Breast epithelium (tissue), 4 donors: Measurements from ENCODE around the gene ARHGAP15. TPM values are rescaled to one million over a fixed set of nuclear protein-coding genes. Genes with fewer than 3 reads are reported as not detected.
A peak's percentile ranks its signal among the peaks of the same experiment; 100 is the strongest.

Experiments used
- DNase-seq, 2 donors: peaks; one replicate each; pipeline ENCODE4 v3.0.0-alpha.2; 2019; ENCODE audit warnings: low spot score in 2 of 2
- H3K27ac ChIP-seq, 2 donors: fragments of 200-600 bp; sonication (generic) in 1 of 2; one replicate each; pipeline ENCODE4 v1.5.1; 2016 to 2019; ENCODE audit warnings: mild to moderate bottlenecking in 1 of 2
- H3K27me3 ChIP-seq, 2 donors: fragments of 200-600 bp; sonication (generic) in 1 of 2; one replicate each; pipeline versions ENCODE4 v1.5.1 to v1.6.0; 2017 to 2019; ENCODE audit warnings: control low read depth in 1 of 2, mild to moderate bottlenecking in 1 of 2
- H3K36me3 ChIP-seq: fragments of 200-600 bp; one replicate; pipeline ENCODE4 v1.5.1; 2019
- H3K4me1 ChIP-seq, 2 donors: fragments of 200-600 bp; sonication (generic); one replicate each; pipeline ENCODE4 v1.5.1; 2016 to 2019; ENCODE audit warnings: control low read depth in 1 of 2
- H3K4me3 ChIP-seq, 3 donors: fragments of 200-600 bp; sonication (generic); 1 replicate in 2 of 3; 2 replicates in 1 of 3; pipeline ENCODE4 v1.5.1; 2016 to 2019; ENCODE audit warnings: mild to moderate bottlenecking in 3 of 3, moderate library complexity in 2 of 3
- H3K9me3 ChIP-seq, 2 donors: fragments of 200-600 bp; sonication (generic) in 1 of 2; one replicate each; pipeline ENCODE4 v1.5.1; 2016 to 2019; ENCODE audit warnings: control low read depth in 1 of 2
- POLR2A ChIP-seq: fragments of 450-650 bp; IDR thresholded peaks from one replicate; pipeline ENCODE4 v1.6.1; 2016; ENCODE audit warnings: antibody characterized with exemption, mild to moderate bottlenecking, moderate library complexity
- POLR2AphosphoS5 ChIP-seq, 3 donors: sonication (generic); formaldehyde crosslinking; IDR thresholded peaks; one replicate each; pipeline ENCODE4 v1.6.1; 2017; ENCODE audit warnings: antibody characterized with exemption in 3 of 3
- intact Hi-C: fragments of 100-400 bp; cut with DNase I; formaldehyde crosslinking; loops from one replicate; pipeline ENCODE4 v1.15.1; 2023; ENCODE audit warnings: low total_unique reads
- total RNA-seq, 3 donors: library from RNA; depleted of rRNA; stranded (reverse); fragments of >200 nt; gene quantifications; one replicate each; pipeline ENCODE4 v1.1.0, GENCODE V29; 2016
- TF ChIP-seq, protein P1 (sequence below), 3 donors: fragments of 450-650 bp; IDR thresholded peaks; one replicate each; pipeline ENCODE4 v1.5.1; 2016 to 2017; ENCODE audit warnings: antibody characterized with exemption in 3 of 3, mild to moderate bottlenecking in 3 of 3, moderate library complexity in 3 of 3

The ARHGAP15 gene
- total RNA-seq, 3 donors from 2014 or later: 8.9 to 13.4 (median 10.7) TPM

DNA sequence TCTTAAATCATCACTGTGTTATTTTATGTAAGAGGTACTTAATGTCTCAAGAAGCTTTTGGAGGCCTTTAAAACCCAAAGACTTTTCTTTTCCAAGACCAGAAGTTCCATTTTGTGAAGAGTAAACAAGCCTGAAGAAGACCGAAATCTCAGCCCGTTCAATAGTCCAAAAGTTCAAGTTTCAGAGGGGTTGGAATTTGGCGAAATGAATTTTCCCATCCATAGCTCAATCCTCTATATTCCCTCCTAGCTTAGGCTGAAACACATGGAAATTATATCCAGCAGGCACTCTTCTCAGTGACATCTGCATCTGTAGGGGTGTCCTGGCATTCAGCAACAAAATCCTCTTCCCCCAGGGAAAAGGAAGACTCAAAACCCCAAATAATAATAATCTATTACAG lies 344.6 kb downstream of the ARHGAP15 start:
- Histone ChIP-seq H3K36me3 (no peaks in the 10 kb centered on the region), H3K4me3 (no peak overlapping the region), H3K27ac (no peak overlapping the region), H3K9me3 (no peaks in the 10 kb centered on the region), H3K27me3 (no peaks in the 10 kb centered on the region), H3K4me1 (no peaks in the 10 kb centered on the region)
- intact Hi-C loops: loop anchor here (5.0 kb wide), 1 partner anchor 1513 kb away; no protein-coding TSS in a partner anchor
- no peak for DNase-seq
- TF ChIP-seq POLR2A (no peak), POLR2AphosphoS5 (IDR thresholded peaks at IDR 0.05) (no peak)
- TF ChIP-seq, protein P1, sequence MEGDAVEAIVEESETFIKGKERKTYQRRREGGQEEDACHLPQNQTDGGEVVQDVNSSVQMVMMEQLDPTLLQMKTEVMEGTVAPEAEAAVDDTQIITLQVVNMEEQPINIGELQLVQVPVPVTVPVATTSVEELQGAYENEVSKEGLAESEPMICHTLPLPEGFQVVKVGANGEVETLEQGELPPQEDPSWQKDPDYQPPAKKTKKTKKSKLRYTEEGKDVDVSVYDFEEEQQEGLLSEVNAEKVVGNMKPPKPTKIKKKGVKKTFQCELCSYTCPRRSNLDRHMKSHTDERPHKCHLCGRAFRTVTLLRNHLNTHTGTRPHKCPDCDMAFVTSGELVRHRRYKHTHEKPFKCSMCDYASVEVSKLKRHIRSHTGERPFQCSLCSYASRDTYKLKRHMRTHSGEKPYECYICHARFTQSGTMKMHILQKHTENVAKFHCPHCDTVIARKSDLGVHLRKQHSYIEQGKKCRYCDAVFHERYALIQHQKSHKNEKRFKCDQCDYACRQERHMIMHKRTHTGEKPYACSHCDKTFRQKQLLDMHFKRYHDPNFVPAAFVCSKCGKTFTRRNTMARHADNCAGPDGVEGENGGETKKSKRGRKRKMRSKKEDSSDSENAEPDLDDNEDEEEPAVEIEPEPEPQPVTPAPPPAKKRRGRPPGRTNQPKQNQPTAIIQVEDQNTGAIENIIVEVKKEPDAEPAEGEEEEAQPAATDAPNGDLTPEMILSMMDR (IDR thresholded peaks at IDR 0.05): no peak

- no peak for DNase-seq
- intact Hi-C loops: loop anchor here (5.0 kb wide), 1 partner anchor 1513 kb away; no protein-coding TSS in a partner anchor
Measured at GRCh38 chr2:143474586-143474985, 345.4 kb downstream of the ARHGAP15 start.

GRCh38 chr2:143475041-143475776 lies 346.0 kb downstream of the ARHGAP15 start:
- Histone ChIP-seq H3K4me3 (no peak overlapping the region), H3K27me3 (no peaks in the 10 kb centered on the region), H3K9me3 (no peaks in the 10 kb centered on the region), H3K27ac (peak overlapping the region in 1 of 2 donors; percentile 39), H3K4me1 (no peaks in the 10 kb centered on the region), H3K36me3 (no peaks in the 10 kb centered on the region)
- intact Hi-C loops: no loop called here
- no peak for DNase-seq
- TF ChIP-seq POLR2AphosphoS5 (IDR thresholded peaks at IDR 0.05) (no peak), POLR2A (no peak)
- TF ChIP-seq, protein P1 (IDR thresholded peaks at IDR 0.05): no peak

More at GRCh38 chr2:143474586-143474985, 345.4 kb downstream of the ARHGAP15 start:
- Histone ChIP-seq H3K4me3 (no peak overlapping the region), H3K4me1 (no peaks in the 10 kb centered on the region), H3K36me3 (no peaks in the 10 kb centered on the region), H3K9me3 (no peaks in the 10 kb centered on the region), H3K27me3 (no peaks in the 10 kb centered on the region), H3K27ac (no peak overlapping the region)
- TF ChIP-seq POLR2A (no peak), POLR2AphosphoS5 (IDR thresholded peaks at IDR 0.05) (no peak)
- TF ChIP-seq, protein P1 (IDR thresholded peaks at IDR 0.05): no peak

GRCh38 chr2:143476336-143477087 lies 347.3 kb downstream of the ARHGAP15 start:
- no peaks in the 10 kb centered on the region for H3K4me1 ChIP-seq
- DNase-seq: no peak
- H3K27me3 ChIP-seq: no peaks in the 10 kb centered on the region
- no peak overlapping the region for H3K27ac ChIP-seq
- H3K36me3 ChIP-seq: no peaks in the 10 kb centered on the region
- no peaks in the 10 kb centered on the region for H3K9me3 ChIP-seq
- H3K4me3 ChIP-seq: no peak overlapping the region
- TF ChIP-seq, protein P1 (IDR thresholded peaks at IDR 0.05): no peak
- TF ChIP-seq POLR2AphosphoS5 (IDR thresholded peaks at IDR 0.05) (no peak), POLR2A (no peak)
- intact Hi-C loops: no loop called here
